ENCODE measurements around the gene EBF3. TPM values are rescaled to one million over a fixed set of nuclear protein-coding genes. Genes with fewer than 3 reads are reported as not detected.

The EBF3 gene
- total RNA-seq, 1 donor from 2014 or later, result 0.20 TPM

GRCh38 chr10:129967579-129968019, 3.5 kb upstream of the EBF3 start:
- ATAC-seq (no peak), DNase-seq (no peak)
- no peak overlapping the region for H3K27ac ChIP-seq
- peaks cover 91% of the 10 kb centered on the region for H3K27me3 ChIP-seq
- H3K4me3 ChIP-seq, result no peak overlapping the region
- TF ChIP-seq, protein P1, sequence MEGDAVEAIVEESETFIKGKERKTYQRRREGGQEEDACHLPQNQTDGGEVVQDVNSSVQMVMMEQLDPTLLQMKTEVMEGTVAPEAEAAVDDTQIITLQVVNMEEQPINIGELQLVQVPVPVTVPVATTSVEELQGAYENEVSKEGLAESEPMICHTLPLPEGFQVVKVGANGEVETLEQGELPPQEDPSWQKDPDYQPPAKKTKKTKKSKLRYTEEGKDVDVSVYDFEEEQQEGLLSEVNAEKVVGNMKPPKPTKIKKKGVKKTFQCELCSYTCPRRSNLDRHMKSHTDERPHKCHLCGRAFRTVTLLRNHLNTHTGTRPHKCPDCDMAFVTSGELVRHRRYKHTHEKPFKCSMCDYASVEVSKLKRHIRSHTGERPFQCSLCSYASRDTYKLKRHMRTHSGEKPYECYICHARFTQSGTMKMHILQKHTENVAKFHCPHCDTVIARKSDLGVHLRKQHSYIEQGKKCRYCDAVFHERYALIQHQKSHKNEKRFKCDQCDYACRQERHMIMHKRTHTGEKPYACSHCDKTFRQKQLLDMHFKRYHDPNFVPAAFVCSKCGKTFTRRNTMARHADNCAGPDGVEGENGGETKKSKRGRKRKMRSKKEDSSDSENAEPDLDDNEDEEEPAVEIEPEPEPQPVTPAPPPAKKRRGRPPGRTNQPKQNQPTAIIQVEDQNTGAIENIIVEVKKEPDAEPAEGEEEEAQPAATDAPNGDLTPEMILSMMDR (IDR thresholded peaks at IDR 0.05), result no peak
- intact Hi-C loops (cut with DNase I), result no loop called here
- H3K4me1 ChIP-seq, result peaks cover 20% of the 10 kb centered on the region
- H3K9me3 ChIP-seq, result no peaks in the 10 kb centered on the region
- no peaks in the 10 kb centered on the region for H3K36me3 ChIP-seq

GRCh38 chr10:129966889-129967578, 3.0 kb upstream of the EBF3 start:
- TF ChIP-seq, protein P1 (IDR thresholded peaks at IDR 0.05), result no peak
- no peak for ATAC-seq
- Histone ChIP-seq H3K4me1 (peaks cover 16% of the 10 kb centered on the region), H3K9me3 (no peaks in the 10 kb centered on the region), H3K36me3 (no peaks in the 10 kb centered on the region), H3K27me3 (peaks cover 91% of the 10 kb centered on the region), H3K27ac (no peak overlapping the region), H3K4me3 (no peak overlapping the region)
- intact Hi-C loops (cut with DNase I), result no loop called here
- no peak for DNase-seq

DNA sequence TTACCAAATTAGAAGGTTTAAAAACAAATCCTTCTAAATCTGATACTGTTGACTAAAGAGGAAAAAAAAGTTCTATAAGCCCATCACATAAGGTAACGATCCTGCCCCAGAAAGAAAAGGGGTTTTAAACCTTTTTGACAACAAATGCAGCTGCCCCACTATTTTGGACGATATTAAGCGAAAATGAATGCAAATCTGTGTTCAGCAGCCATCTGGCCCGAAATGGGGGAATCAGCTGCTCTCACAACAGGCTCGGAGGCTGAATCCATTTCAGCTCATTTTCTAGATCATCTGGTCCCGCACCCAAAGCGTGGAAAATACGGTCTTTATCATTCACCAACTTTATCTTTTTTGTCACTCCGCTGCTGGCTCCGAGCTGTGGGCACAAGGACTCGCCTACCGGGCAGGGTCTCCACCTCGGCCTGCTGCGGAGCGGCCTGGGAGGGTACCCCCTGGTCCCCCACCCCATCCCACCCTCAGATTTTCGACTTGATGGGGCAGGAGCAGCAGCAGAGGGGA, 2.4 kb upstream of the EBF3 start:
- Histone ChIP-seq H3K36me3 (no peaks in the 10 kb centered on the region), H3K4me1 (peaks cover 12% of the 10 kb centered on the region), H3K9me3 (no peaks in the 10 kb centered on the region), H3K27ac (no peak overlapping the region), H3K27me3 (peaks cover 93% of the 10 kb centered on the region), H3K4me3 (no peak overlapping the region)
- DNase-seq, result no peak
- no peak for ATAC-seq
- TF ChIP-seq, protein P1 (IDR thresholded peaks at IDR 0.05), result no peak
- intact Hi-C loops (cut with DNase I), result no loop called here

DNA sequence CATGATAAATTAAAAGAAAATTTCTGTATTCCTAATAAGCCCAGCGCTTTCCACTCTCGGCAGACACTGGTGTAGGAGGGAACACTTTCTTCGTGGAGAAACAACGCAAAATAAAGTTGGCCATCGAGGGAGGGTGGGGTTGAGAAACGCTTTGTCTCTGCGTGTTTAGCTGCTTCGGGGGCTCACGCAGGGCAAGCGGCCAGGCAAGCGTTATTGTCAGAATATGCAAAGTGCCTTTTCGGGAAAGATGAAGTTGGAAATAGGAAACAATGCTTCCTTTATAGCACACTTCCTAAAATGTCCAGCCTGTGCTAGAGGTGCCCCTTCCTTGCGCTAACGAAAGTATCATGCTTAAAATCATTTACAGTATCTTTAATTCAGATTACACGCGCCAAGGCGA, 1.9 kb upstream of the EBF3 start:
- TF ChIP-seq, protein P1 (IDR thresholded peaks at IDR 0.05), result no peak
- Histone ChIP-seq H3K27me3 (peaks cover 93% of the 10 kb centered on the region), H3K27ac (no peak overlapping the region), H3K36me3 (no peaks in the 10 kb centered on the region), H3K4me1 (peaks cover 10% of the 10 kb centered on the region), H3K9me3 (no peaks in the 10 kb centered on the region), H3K4me3 (no peak overlapping the region)
- intact Hi-C loops (cut with DNase I), result no loop called here
- DNase-seq (no peak), ATAC-seq (no peak)

DNA sequence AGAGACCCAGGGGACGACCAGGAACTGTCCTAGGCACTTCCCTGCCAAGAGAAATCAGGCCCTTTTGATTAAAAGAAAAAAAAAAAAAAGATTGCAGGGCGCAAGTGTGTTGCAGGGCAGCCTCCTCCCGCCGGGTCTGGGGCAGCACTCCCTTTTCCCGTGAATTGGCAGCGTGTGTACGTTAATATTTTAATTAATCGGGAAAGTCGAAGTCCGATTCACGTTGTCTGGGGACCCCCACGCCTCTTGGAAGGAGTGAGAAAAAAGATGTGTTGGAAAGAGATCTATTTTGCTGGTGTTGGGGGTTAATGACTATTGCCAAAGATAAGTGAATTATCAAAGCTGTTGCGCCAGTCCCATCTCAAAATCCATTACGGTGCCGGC, 1.3 kb upstream of the EBF3 start:
- DNase-seq, result no peak

More for the DNA sequence above, 1.3 kb upstream of the EBF3 start:
- Histone ChIP-seq H3K36me3 (no peaks in the 10 kb centered on the region), H3K27me3 (peaks cover 93% of the 10 kb centered on the region), H3K27ac (no peak overlapping the region), H3K9me3 (no peaks in the 10 kb centered on the region), H3K4me1 (peaks cover 8% of the 10 kb centered on the region), H3K4me3 (no peak overlapping the region)
- TF ChIP-seq, protein P1 (IDR thresholded peaks at IDR 0.05), result no peak
- ATAC-seq, result no peak
- intact Hi-C loops (cut with DNase I), result no loop called here
